WI38 (cell line): ENCODE data around the gene DHRS12.

Source experiments
- H3K4me3 ChIP-seq: 2 replicates; pipeline ENCODE4 v1.5.1; 2011; ENCODE audit warnings: low read depth, mild to moderate bottlenecking, control low read depth, low read length
- TF ChIP-seq, protein P1 (sequence below): IDR thresholded peaks from 2 replicates; pipeline ENCODE4 v1.5.1; 2012; ENCODE audit warnings: low read depth, mild to moderate bottlenecking, control low read depth, low read length

DHRS12 gene

DNA sequence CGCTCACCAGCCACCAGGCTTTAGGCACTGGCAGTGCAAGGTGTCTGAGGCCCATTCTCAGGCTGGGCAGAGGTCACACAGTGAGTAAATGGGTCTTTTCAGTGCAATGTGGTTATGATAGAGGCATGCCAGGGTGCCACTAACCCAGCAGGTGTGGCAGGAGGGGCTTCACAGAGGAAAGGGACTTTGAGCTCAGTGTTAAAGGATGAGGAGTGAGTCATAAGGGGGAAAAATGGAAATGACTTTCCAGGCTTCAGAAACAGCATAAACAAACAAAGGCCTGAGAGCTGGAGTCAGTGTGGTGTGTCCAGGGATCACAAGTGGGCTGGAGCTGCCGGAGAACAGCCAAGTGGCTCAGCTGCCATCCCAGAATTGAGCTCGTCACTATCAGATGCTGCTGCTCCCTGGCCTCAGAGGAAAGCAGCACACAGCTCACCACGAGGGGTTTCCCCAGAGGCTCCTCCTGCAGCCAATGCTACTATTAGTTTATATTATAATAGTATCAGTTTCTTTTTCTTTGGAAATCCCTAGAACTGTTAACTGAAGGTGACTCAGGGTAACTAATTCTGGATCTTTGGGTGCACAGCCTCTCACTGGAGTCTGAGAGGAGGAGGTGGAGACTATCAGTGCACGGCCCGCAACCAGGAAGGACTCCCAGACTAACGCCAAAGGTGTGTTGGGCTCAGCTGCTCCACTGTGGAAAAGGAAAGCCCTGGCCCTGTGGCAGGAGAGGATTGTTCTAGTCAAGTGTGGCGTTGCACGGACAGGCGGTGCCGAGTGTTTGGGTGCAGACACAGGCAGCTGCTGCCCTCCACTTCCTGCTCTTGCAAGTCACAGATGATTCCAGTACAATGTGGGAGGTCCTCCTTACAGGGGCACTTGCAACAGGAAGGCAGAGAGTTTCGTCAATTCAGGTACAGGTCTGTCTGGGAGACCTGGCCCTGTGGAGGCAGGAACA, 39.5 kb downstream of the DHRS12 start:
- peak overlapping the region; percentile 33 for H3K4me3 ChIP-seq
- TF ChIP-seq, protein P1, sequence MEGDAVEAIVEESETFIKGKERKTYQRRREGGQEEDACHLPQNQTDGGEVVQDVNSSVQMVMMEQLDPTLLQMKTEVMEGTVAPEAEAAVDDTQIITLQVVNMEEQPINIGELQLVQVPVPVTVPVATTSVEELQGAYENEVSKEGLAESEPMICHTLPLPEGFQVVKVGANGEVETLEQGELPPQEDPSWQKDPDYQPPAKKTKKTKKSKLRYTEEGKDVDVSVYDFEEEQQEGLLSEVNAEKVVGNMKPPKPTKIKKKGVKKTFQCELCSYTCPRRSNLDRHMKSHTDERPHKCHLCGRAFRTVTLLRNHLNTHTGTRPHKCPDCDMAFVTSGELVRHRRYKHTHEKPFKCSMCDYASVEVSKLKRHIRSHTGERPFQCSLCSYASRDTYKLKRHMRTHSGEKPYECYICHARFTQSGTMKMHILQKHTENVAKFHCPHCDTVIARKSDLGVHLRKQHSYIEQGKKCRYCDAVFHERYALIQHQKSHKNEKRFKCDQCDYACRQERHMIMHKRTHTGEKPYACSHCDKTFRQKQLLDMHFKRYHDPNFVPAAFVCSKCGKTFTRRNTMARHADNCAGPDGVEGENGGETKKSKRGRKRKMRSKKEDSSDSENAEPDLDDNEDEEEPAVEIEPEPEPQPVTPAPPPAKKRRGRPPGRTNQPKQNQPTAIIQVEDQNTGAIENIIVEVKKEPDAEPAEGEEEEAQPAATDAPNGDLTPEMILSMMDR, result no peak

DNA sequence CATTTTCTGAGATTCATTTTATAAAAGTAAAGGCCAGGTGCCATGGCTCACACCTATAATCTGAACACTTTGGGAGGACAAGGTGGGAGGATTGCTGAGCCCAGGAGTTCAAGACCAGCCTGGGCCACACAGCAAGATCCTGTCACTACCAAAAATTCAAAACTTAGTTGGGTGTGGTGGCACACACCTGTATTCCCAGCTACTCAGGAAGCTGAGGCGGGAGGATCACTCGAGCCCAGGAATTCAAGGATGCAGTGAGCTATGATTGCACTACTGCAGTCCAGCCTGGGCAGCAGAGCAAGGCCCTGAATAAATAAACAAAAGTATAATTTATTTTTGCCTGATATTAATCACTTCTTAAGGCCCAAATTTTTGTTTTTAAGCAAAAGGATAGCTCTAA, 40.5 kb downstream of the DHRS12 start:
- H3K4me3 ChIP-seq, result no peak overlapping the region
- TF ChIP-seq, protein P1, result no peak

DNA sequence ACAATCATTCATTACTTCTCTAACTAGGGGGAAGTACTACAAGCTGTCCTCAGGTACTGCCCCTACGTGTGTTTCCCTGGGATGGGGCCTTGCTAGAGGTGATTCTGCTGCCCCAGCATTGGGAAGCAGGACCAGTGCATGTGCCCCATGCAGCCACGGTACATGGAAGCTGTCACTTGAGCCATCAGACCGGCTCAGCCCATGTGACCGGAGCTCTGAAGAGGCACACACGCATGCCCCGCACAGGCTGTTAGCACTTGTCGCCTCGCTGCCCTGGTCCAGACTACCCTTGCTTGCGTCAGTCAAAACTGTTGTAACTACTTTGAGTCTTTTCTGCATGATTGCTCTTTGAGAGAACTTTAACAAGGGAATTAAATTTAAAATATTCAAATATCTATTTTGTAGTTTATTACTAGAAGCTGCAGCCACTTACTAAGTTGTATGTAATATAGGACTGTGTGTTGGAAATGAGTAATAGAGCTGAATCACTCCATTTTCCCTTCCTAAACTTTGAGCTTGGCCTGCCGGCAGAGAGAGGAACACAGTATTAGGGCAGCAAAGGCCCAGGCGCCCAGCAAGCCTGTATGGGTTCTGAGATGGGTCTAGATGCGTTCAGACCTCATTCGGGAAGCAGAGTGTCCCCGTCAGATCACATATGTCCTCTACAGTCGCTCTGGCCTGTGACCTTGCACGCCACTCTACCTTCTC, 42.2 kb downstream of the DHRS12 start:
- TF ChIP-seq, protein P1, result no peak
- H3K4me3 ChIP-seq, result no peak overlapping the region

DNA sequence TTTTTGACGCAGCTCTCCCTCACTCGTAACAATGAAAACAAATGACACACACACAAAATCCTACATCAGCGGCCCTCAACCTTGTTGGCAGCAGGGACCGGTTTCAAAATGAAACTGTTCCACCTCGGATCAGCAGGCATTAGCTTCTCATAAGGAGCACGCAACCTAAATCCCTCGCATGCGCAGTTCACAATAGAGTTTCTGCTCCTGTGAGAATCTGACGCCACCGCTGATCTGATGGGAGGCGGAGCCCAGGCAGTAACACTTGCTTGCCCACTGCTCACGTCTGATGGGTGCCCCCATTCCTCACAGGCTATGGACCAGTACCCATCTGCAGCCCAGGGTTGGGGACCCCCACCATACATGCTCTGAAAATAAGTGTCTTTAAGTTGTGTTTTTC, 43.4 kb downstream of the DHRS12 start:
- no peak overlapping the region for H3K4me3 ChIP-seq
- TF ChIP-seq, protein P1, result no peak

DNA sequence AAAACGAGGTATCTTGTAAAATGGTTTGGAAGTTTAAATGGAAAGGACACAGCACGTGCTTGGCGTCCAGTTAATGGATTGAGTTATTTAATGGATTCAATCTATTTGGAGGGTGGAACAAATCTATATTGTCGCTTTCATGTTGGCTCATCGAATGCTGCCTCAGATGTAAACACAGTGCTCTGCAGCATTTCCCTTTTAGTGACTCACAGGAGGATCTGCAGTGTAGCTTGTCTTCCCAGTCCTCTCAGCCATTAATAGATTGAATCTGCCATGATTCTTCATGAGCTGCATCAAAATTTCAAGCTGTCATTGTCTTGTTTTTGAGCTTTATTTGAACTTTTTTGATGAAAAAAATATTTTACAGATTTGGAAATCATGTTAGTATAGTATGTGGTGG, 44.7 kb downstream of the DHRS12 start:
- H3K4me3 ChIP-seq, result no peak overlapping the region
- TF ChIP-seq, protein P1, result no peak

DNA sequence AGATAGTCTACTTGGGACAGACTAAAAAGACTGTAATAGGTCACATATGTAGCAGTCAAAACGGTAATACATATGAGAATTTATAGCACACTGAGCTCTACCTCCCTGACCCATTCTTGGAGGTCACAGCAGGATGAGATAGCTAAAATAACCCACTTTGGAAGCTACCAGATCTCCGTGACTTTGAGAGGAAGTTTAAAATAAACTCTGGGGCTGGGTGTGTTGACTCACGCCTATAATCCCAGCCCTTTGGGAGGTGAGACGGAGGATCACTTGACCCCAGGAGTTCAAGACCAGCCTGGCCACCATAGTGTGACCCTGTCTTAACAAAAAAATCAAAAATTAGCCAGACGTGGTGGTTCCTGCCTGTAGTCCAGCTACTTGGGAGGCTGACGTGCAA, 45.3 kb downstream of the DHRS12 start:
- TF ChIP-seq, protein P1, result no peak

DNA sequence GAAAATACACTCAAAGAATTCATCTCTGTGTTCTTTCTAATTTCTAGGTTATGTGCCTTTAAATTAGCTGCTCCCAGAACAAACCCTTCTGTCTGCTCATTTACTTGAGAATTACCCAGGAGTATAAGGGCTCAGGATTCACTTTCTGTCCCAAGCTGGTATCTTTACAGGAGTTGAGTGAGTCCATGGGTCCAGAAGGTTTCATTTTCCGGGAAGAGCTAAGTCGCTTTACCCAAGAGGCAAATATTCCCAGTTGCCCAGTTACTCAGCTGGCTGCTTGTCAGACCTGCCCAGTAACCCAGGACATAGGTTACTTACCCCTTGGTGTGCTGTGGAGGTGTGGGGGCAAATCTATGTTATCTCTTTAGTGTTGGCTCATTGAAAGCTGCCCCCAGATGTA, 47.3 kb downstream of the DHRS12 start:
- TF ChIP-seq, protein P1, result no peak
- no peak overlapping the region for H3K4me3 ChIP-seq

More for the DNA sequence above, 45.3 kb downstream of the DHRS12 start:
- no peak overlapping the region for H3K4me3 ChIP-seq
